ENCODE data around the gene HEG1. TPM values are rescaled to one million over a fixed set of nuclear protein-coding genes. Genes with fewer than 3 reads are reported as not detected.

The HEG1 gene
- total RNA-seq, 1 experiment from 2014 or later: 34.3 TPM

GRCh38 chr3:125035217-125035616 is 20.6 kb downstream of the HEG1 start:
- BruUV-seq (replicated peaks): no TSS peak
- intact Hi-C loops (cut with micrococcal nuclease; ENCODE audit: unreplicated experiment): no loop called here

GRCh38 chr3:125033616-125034015 is 22.2 kb downstream of the HEG1 start:
- H3K4me3 ChIP-seq (ENCODE audit: low read depth, low read length, poor library complexity, severe bottlenecking): no peak overlapping the region
- CTCF ChIA-PET: no interaction called here
- H3K4me1 ChIP-seq (ENCODE audit: insufficient read depth, low read length, poor library complexity, severe bottlenecking): peaks cover 21% of the 10 kb centered on the region
- BruUV-seq (replicated peaks): no TSS peak
- no peak for DNase-seq (ENCODE audit: low spot score)
- no peak for TF ChIP-seq EZH2 (IDR thresholded peaks at IDR 0.05; ENCODE audit: borderline replicate concordance, low read depth, low read length, poor library complexity, severe bottlenecking)
- TF ChIP-seq CTCF (conservative IDR thresholded peaks at IDR 0.05; ENCODE audit: low read depth, low read length): no peak
- H3K36me3 ChIP-seq (ENCODE audit: insufficient read depth, low read length, poor library complexity, severe bottlenecking): peaks cover 3% of the 10 kb centered on the region
- H3K27me3 ChIP-seq (replicated peaks; ENCODE audit: insufficient read depth, low read depth, low read length, poor library complexity): no peaks in the 10 kb centered on the region
- intact Hi-C loops (cut with micrococcal nuclease; ENCODE audit: unreplicated experiment): no loop called here
- peaks cover 20% of the 10 kb centered on the region for H3K9me3 ChIP-seq (ENCODE audit: low read depth, low read length, poor library complexity, severe bottlenecking)
- POLR2A ChIA-PET (ENCODE audit: low non-redundant PET): no interaction called here
- peak overlapping the region; percentile 62 for H3K27ac ChIP-seq (ENCODE audit: low read depth, low read length, poor library complexity, severe bottlenecking)

More at GRCh38 chr3:125035217-125035616, 20.6 kb downstream of the HEG1 start:
- H3K4me1 ChIP-seq (ENCODE audit: insufficient read depth, low read length, poor library complexity, severe bottlenecking): peaks cover 37% of the 10 kb centered on the region
- no peak overlapping the region for H3K4me3 ChIP-seq (ENCODE audit: low read depth, low read length, poor library complexity, severe bottlenecking)
- peaks cover 3% of the 10 kb centered on the region for H3K36me3 ChIP-seq (ENCODE audit: insufficient read depth, low read length, poor library complexity, severe bottlenecking)
- H3K9me3 ChIP-seq (ENCODE audit: low read depth, low read length, poor library complexity, severe bottlenecking): peaks cover 20% of the 10 kb centered on the region
- DNase-seq (ENCODE audit: low spot score): no peak
- no peak overlapping the region for H3K27ac ChIP-seq (ENCODE audit: low read depth, low read length, poor library complexity, severe bottlenecking)
- CTCF ChIA-PET: no interaction called here
- TF ChIP-seq CTCF (conservative IDR thresholded peaks at IDR 0.05; ENCODE audit: low read depth, low read length): no peak
- TF ChIP-seq EZH2 (IDR thresholded peaks at IDR 0.05; ENCODE audit: borderline replicate concordance, low read depth, low read length, poor library complexity, severe bottlenecking): no peak
- H3K27me3 ChIP-seq (replicated peaks; ENCODE audit: insufficient read depth, low read depth, low read length, poor library complexity): no peaks in the 10 kb centered on the region
- POLR2A ChIA-PET (ENCODE audit: low non-redundant PET): no interaction called here

GRCh38 chr3:125033135-125033534 is 22.7 kb downstream of the HEG1 start:
- BruUV-seq (replicated peaks): no TSS peak
- peak overlapping the region; percentile 62 for H3K27ac ChIP-seq (ENCODE audit: low read depth, low read length, poor library complexity, severe bottlenecking)
- intact Hi-C loops (cut with micrococcal nuclease; ENCODE audit: unreplicated experiment): no loop called here
- ChIA-PET POLR2A (ENCODE audit: low non-redundant PET) (no interaction called here), CTCF (no interaction called here)
- H3K36me3 ChIP-seq (ENCODE audit: insufficient read depth, low read length, poor library complexity, severe bottlenecking): peaks cover 3% of the 10 kb centered on the region
- no peak for DNase-seq (ENCODE audit: low spot score)
- H3K27me3 ChIP-seq (replicated peaks; ENCODE audit: insufficient read depth, low read depth, low read length, poor library complexity): no peaks in the 10 kb centered on the region
- no peak overlapping the region for H3K4me3 ChIP-seq (ENCODE audit: low read depth, low read length, poor library complexity, severe bottlenecking)
- TF ChIP-seq EZH2 (IDR thresholded peaks at IDR 0.05; ENCODE audit: borderline replicate concordance, low read depth, low read length, poor library complexity, severe bottlenecking): no peak
- TF ChIP-seq CTCF (conservative IDR thresholded peaks at IDR 0.05; ENCODE audit: low read depth, low read length): no peak
- peaks cover 20% of the 10 kb centered on the region for H3K9me3 ChIP-seq (ENCODE audit: low read depth, low read length, poor library complexity, severe bottlenecking)
- H3K4me1 ChIP-seq (ENCODE audit: insufficient read depth, low read length, poor library complexity, severe bottlenecking): peaks cover 16% of the 10 kb centered on the region

Measured in A673 (cell line).